HG02759 (cell line): ENCODE data around the gene FIBP.
A peak's percentile ranks its signal among the peaks of the same experiment; 100 is the strongest.

Experiments used
- ATAC-seq: cut with Tn5 transposase; IDR thresholded peaks from one replicate; pipeline ENCODE4 v1.9.1; 2021; ENCODE audit warnings: mild to moderate bottlenecking, moderate library complexity; ENCODE audit not compliant: unreplicated experiment

Gene FIBP

DNA sequence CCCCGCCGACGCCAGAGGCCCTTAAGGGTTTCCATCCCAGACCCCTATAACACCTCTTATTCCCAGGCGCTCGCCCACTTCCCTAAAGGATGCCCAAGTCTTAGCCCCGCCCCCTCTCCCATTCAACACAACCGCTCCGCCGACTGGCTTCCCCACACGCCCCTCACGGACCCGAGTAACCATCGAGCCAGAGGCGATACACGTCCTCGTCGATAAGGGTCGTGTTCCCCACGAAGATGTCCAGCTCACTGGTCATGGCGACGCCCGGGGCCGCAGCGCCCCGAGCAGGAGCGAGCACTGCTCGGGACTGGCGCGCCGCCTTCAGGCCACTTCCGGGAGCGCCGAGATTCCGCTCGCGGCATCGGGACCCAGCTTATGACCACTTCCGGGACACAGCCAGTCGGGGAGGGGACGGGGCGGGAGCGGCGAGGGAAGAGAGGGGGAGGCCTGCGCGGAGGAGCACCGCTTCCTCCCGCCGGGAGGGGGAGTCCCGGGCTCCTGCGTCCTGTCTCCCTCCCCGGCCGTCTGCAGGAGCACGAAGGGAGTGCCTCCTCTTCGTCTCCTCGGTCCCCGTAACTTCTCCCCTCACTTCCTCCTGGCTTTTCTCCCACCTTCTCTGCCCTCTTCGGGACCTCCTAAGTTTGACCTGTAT lies at the start of gene FIBP:
FIBP (minus strand) TSS at position 309 of the 652 bp plus-strand sequence; CDS start at position 256, 53 bp downstream.
- peak; percentile 55 for ATAC-seq

DNA sequence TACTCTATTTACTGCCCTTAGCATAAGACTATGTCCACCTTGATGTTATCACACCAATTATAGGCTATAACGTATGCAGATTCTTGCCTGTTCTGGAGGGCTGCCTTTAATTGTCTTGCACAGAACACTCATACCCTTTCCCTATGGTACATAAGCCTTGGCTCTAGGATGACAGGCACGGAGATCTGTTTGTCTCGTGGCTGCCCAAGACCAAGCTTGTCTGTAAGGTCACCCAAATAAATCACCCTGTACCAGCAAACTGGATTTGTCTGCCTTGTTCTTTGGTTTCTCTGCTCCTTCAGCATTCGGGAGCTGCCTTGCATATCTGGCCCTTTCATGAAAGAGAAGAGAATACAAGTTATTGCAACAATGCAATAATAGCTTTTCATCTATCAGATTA lies 49.5 kb upstream of the FIBP start:
- no peak for ATAC-seq

GRCh38 chr11:65934014-65934413 lies 45.7 kb upstream of the FIBP start:
- no peak for ATAC-seq

DNA sequence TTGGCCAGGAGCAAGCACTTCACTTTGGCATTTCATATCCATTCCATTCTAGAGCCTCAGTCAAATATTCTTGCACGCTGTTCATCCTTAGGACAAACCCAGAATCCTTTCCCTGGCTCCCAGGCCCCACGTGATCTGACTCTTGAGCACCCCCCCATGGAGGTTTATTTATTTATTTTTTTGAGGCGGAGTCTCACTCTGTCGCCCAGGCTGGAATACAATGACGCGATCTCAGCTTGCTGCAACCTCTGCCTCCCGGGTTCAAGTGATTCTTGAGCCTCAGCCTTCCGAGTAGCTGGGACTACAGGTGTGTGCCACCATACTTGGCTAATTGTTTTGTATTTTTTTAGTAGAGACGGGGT lies 44.3 kb upstream of the FIBP start:
- no peak for ATAC-seq

- ATAC-seq = no peak
Observed at GRCh38 chr11:65931773-65932557, 43.7 kb upstream of the FIBP start.

GRCh38 chr11:65928667-65929066 lies 40.4 kb upstream of the FIBP start:
- ATAC-seq = no peak

GRCh38 chr11:65927904-65928397 lies 39.7 kb upstream of the FIBP start:
- peak; percentile 80 for ATAC-seq

GRCh38 chr11:65925397-65925796 lies 37.1 kb upstream of the FIBP start:
- ATAC-seq = no peak

- no peak for ATAC-seq
Observed at GRCh38 chr11:65922565-65922964, 34.3 kb upstream of the FIBP start.

DNA sequence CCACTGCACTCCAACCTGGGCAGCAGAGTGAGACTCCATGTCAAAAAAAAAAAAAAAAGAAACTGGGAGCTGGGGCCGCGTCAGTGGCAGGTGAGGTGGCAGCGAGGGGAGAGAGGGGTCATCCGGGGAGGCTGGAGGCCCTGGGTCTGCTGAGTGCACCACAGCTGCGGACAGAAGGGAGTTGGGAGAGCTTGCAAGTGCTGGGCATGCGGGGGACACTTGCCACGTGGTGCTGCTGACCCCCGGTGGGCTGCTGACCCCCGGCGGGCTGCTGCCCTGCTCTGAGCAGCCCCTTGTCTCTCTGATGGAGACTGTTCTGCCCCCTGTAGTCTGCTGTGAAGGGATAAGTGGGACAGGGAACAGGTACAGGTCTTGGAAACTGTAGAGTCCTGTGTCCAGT lies 33.6 kb upstream of the FIBP start:
- no peak for ATAC-seq

DNA sequence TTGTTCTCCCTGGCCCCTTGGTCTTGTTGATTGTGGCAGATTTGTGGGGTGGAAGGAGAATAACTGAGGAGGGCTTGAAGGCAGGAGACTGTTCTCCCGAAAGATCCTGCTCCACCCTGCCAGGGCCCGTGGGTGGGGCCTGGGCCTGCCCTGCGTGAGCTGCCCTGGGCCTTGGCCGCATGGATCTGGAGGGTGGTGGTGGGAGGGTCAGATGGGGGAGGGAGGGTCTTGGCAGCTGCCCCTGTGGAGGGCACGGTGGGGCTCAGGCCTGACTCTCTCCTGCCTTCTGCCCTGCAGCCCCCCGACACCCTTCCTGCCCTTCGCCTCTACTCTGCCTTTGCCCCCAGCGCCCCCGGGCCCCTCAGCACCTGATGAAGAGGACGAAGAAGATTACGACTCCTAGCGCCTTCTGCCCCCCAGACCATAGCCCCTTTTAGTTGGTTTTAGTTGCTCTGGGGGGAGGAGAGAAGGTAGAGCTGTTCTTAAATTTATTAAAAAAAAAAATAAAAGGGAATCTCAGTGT lies 32.8 kb upstream of the FIBP start:
- no peak for ATAC-seq

DNA sequence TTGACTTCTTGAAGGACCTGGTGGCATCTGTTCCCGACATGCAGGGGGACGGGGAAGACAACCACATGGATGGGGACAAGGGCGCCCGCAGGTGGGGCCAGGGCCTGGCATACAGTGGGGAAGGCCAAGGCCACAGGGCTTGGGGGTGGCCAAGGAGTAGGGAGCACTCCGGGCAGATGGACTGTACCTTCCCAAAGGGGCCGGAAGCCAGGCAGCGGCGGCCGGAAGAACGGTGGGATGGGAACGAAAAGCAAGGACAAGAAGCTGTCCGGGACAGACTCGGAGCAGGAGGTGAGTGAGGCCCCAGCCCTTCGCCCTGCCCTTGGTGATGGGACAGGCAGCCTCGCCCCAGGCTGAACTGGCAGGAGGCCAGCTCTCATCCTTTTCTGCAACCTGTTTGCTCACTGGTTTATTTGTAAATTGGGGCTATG lies 32.1 kb upstream of the FIBP start:
- no peak for ATAC-seq

DNA sequence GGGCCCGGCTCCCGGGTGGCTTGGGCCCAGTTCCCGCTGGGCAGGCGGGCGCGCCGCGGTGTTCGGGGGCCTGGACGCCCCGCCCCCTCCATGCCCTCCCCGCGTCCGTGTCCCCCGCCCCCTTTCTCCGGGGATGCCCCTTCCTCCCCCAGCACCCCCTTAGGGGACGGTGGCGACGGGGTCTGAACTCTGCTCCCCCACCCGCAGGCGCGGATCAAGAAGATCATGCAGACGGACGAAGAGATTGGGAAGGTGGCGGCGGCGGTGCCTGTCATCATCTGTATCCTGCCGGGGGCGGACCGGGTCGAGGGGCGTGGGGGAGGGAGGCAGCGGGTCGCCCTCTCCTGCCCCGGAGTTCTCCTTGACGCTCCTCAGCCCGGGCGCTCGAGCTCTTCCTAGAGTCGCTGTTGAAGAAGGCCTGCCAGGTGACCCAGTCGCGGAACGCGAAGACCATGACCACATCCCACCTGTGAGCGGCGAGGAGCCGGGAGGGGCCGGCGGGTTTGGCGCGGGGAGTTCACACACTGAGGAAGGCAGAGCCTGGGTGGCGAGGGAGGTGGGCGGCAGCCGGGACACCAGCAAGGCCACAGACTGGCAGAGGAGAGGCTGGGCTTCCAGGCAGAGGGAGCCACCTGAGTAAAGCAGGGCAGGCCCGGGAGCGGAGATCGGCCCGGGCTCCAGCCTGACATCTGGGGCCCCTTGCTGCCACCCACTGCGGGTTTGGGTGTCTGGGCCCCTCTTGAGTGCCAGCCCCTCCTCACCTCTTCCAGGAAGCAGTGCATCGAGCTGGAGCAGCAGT lies 31.5 kb upstream of the FIBP start:
- ATAC-seq = peak; percentile 34

DNA sequence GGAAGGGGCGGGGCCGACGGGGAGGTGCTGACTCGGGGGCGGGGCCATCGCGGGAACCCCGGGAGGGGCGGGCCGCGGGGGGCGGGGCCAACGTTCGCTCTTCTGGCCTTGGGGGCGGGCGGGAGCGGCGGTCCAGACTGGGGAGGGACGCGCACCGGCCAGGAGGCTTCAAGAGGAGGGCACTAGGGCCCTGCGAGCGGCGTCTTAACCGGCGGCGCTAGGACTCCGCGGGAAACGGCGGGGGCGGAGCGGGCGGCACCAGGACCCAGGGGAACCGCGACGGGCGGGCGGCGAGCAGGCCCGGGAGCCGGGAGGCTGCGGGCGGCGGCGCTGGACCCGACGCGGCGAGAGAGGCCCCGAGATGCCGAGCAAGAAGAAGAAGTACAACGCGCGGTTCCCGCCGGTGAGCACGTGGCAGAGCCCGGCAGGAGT lies 30.9 kb upstream of the FIBP start, which contains the start of gene DRAP1:
DRAP1 (plus strand) TSS at position 286 of the 432 bp plus-strand sequence; CDS start at position 362, 76 bp downstream.
- peak; percentile 84 for ATAC-seq

- peak; percentile 64 for ATAC-seq
Observed at GRCh38 chr11:65918211-65919140, 30.2 kb upstream of the FIBP start, which contains the start of gene C11orf68. TSS of gene C11orf68 (minus strand) at chr11:65919062. CDS start at chr11:65919031, 31 bp downstream.

DNA sequence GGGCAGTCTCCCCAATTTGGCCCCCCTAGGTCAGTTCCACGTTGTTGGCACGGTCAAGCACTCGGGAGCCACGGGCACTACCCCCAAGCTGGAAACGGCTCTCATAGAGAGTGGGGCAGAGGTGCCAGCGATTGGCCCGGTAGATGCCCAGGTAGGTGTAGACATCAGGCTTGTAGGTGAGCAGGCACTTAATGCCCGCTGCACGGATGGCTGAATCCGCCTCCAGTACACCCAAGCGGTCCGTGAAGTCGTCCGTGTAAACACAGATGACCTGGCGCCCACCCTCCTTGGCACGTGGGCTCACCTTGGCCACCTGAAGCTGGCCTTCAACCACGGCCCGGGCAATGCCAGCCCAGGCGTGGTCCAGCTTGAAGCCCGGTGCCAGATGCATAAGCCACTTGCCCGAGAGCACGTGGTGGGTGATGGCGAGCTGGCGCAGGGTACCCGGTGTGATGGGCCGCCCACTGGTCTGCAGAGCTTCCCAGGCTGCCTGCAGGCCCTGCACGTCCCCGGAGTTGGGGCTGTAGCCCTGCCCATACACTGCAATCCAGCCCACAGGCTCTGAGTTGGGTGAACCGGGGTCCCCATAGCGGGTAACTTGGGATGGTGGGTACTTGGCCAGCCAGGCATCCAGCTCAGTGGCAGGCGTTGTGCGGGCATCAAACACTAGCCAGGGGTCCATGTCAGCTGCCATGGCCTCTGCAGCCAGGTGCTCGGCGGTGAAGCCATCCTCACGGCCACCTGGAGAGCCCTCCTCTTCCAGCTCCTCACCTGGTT lies 29.4 kb upstream of the FIBP start:
- no peak for ATAC-seq

DNA sequence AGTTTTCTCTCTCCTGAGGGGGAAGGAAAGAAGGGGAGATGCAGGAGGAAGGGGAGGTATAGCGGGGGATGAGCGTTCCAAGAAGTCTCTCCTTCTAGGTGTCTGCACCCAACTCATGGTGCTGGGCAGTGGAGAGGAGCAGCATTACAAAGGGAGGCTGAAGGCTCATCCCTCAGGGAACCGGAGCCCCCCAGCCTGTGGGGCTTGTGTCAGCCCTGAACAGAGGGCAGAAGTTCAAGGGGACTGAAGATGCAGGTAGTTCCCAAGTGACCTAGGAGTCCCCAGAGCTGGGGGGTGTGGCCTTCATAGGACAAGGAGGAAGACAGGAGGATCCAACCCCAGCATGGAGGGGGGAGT lies 28.8 kb upstream of the FIBP start:
- no peak for ATAC-seq

DNA sequence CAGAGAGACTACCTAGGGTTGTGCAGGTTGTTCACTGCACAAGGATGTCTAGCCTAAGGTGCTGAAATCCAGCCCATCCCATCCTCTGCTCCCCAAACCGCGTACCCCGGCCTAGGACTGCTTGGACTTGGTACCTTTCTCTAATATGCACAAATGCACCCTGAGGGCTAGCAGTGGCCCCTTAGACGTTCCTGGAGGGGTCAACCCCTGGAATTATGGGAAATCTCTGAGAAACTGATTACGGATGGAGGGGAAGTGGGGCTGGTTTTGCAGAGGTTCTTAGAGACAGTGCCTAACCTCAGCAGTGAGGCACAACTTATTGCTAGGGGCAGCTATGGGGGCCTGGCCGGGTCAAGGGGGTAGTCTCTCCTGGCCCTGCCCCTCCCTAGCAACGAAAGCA lies 28.1 kb upstream of the FIBP start:
- no peak for ATAC-seq

GRCh38 chr11:65915821-65916251 lies 27.6 kb upstream of the FIBP start:
- ATAC-seq = no peak
